Caco-2 (cell line): Measurements from ENCODE around the gene CILP2. TPM values are rescaled to one million over a fixed set of nuclear protein-coding genes. Genes with fewer than 3 reads are reported as not detected.

ENCODE experiments used
- BruUV-seq: library from RNA; stranded (reverse); fragments of 400-500 nt; replicated peaks from 2 replicates; lab custom pipeline; 2021; lab: Mats Ljungman, UMichigan
- CTCF ChIA-PET: fragments of 300-600 bp; sonication (Branson Sonifier 250); formaldehyde crosslinking; loops from one replicate; lab custom pipeline; 2022; ENCODE audit warnings: antibody characterized with exemption; lab: Charles Lee
- POLR2A ChIA-PET: fragments of 300-600 bp; sonication (Branson Sonifier 250); formaldehyde crosslinking; loops from one replicate; lab custom pipeline; 2022; ENCODE audit warnings: antibody characterized with exemption; lab: Charles Lee
- DNase-seq, 2 experiments: peaks; one replicate each; pipeline versions ENCODE4 v3.0.0 to v3.0.0-alpha.2; 2020 to 2022
- H3K27me3 ChIP-seq: replicated peaks from 2 replicates; pipeline ENCODE4 v1.6.0; 2011; ENCODE audit warnings: low read length; ENCODE audit not compliant: control insufficient read depth, insufficient read depth
- H3K36me3 ChIP-seq: 2 replicates; pipeline ENCODE4 v1.5.1; 2011; ENCODE audit warnings: low read length; ENCODE audit not compliant: control insufficient read depth, insufficient read depth
- H3K4me1 ChIP-seq: fragments of 250-450 bp; sonication (Bioruptor Pico); 2 replicates; pipeline ENCODE4 v1.5.1; 2020; ENCODE audit warnings: mild to moderate bottlenecking
- H3K4me3 ChIP-seq: 2 replicates; pipeline ENCODE4 v1.5.1; 2011; ENCODE audit warnings: low read depth, mild to moderate bottlenecking, control low read depth, low read length
- H3K9me3 ChIP-seq: fragments of 250-450 bp; sonication (Bioruptor Pico); 2 replicates; pipeline ENCODE4 v1.5.1; 2020; ENCODE audit warnings: mild to moderate bottlenecking, moderate library complexity
- H3K27ac Mint-ChIP-seq: one replicate; pipeline ENCODE4 v1.8.0; 2022; ENCODE audit warnings: mixed read lengths; ENCODE audit not compliant: unreplicated experiment
- H3K27me3 Mint-ChIP-seq: one replicate; pipeline ENCODE4 v1.8.0; 2022; ENCODE audit warnings: mixed read lengths; ENCODE audit not compliant: insufficient read depth, unreplicated experiment
- H3K36me3 Mint-ChIP-seq: one replicate; pipeline ENCODE4 v1.8.0; 2022; ENCODE audit warnings: mild to moderate bottlenecking, mixed read lengths; ENCODE audit not compliant: insufficient read depth, unreplicated experiment
- H3K4me1 Mint-ChIP-seq: one replicate; pipeline ENCODE4 v1.8.0; 2022; ENCODE audit warnings: low read depth, mixed read lengths; ENCODE audit not compliant: unreplicated experiment
- H3K4me3 Mint-ChIP-seq: one replicate; pipeline ENCODE4 v1.8.0; 2022; ENCODE audit warnings: mild to moderate bottlenecking, moderate library complexity, mixed read lengths; ENCODE audit not compliant: unreplicated experiment
- H3K9me3 Mint-ChIP-seq: one replicate; pipeline ENCODE4 v1.8.0; 2022; ENCODE audit warnings: mixed read lengths; ENCODE audit not compliant: unreplicated experiment
- intact Hi-C: fragments of 100-400 bp; cut with micrococcal nuclease; formaldehyde crosslinking; loops from one replicate; pipeline ENCODE4 v1.10.0; 2022; ENCODE audit not compliant: unreplicated experiment
- total RNA-seq: library from RNA; stranded (reverse); gene quantifications from 2 replicates; pipeline ENCODE4 v1.2.3, GENCODE V29; 2022
- TF ChIP-seq, protein P1 (sequence below), 2 experiments: fragments of 200-600 bp in 1 of 2; IDR thresholded peaks; 1 replicate in 1 of 2; 2 replicates in 1 of 2; pipeline versions ENCODE4 v1.5.1 to v1.8.0; 2011 to 2022; ENCODE audit warnings: antibody characterized with exemption in 1 of 2, control low read depth in 1 of 2, inconsistent platforms in 1 of 2, low read depth in 1 of 2, low read length in 1 of 2, mild to moderate bottlenecking in 1 of 2, moderate library complexity in 1 of 2; ENCODE audit not compliant: insufficient read depth in 1 of 2, severe bottlenecking in 1 of 2, unreplicated experiment in 1 of 2

Gene CILP2
- total RNA-seq, 1 experiment from 2014 or later, result 1.3 TPM

GRCh38 chr19:19493841-19494546 lies 44.1 kb upstream of the CILP2 start:
- Histone ChIP-seq H3K4me3 (no peak overlapping the region), H3K4me1 (peaks cover 11% of the 10 kb centered on the region), H3K36me3 (peaks cover 4% of the 10 kb centered on the region), H3K9me3 (no peaks in the 10 kb centered on the region), H3K27me3 (no peaks in the 10 kb centered on the region)
- Mint-ChIP-seq H3K27ac (no peak overlapping the region), H3K4me1 (peaks cover 6% of the 10 kb centered on the region), H3K4me3 (no peak overlapping the region), H3K36me3 (peaks cover 87% of the 10 kb centered on the region), H3K9me3 (no peaks in the 10 kb centered on the region), H3K27me3 (no peaks in the 10 kb centered on the region)
- TF ChIP-seq, protein P1, sequence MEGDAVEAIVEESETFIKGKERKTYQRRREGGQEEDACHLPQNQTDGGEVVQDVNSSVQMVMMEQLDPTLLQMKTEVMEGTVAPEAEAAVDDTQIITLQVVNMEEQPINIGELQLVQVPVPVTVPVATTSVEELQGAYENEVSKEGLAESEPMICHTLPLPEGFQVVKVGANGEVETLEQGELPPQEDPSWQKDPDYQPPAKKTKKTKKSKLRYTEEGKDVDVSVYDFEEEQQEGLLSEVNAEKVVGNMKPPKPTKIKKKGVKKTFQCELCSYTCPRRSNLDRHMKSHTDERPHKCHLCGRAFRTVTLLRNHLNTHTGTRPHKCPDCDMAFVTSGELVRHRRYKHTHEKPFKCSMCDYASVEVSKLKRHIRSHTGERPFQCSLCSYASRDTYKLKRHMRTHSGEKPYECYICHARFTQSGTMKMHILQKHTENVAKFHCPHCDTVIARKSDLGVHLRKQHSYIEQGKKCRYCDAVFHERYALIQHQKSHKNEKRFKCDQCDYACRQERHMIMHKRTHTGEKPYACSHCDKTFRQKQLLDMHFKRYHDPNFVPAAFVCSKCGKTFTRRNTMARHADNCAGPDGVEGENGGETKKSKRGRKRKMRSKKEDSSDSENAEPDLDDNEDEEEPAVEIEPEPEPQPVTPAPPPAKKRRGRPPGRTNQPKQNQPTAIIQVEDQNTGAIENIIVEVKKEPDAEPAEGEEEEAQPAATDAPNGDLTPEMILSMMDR (IDR thresholded peaks at IDR 0.05; ENCODE audit: insufficient read depth in 1 of 2, low read depth in 1 of 2, low read length in 1 of 2, severe bottlenecking in 1 of 2, unreplicated experiment in 1 of 2), result no peak
- intact Hi-C loops, result no loop called here
- POLR2A ChIA-PET, result no interaction called here
- DNase-seq, result no peak
- CTCF ChIA-PET, result no interaction called here
- no TSS peak for BruUV-seq

GRCh38 chr19:19495614-19496603 lies 42.2 kb upstream of the CILP2 start:
- no TSS peak for BruUV-seq
- H3K27me3 Mint-ChIP-seq, result no peaks in the 10 kb centered on the region
- POLR2A ChIA-PET, result no interaction called here
- H3K4me1 ChIP-seq, result no peaks in the 10 kb centered on the region
- CTCF ChIA-PET, result no interaction called here
- H3K36me3 ChIP-seq, result peaks cover 4% of the 10 kb centered on the region
- no peak for DNase-seq
- H3K4me3 Mint-ChIP-seq, result no peak overlapping the region
- no peaks in the 10 kb centered on the region for H3K4me1 Mint-ChIP-seq
- no peaks in the 10 kb centered on the region for H3K9me3 Mint-ChIP-seq
- no peaks in the 10 kb centered on the region for H3K27me3 ChIP-seq
- H3K36me3 Mint-ChIP-seq, result peaks cover 88% of the 10 kb centered on the region
- no peaks in the 10 kb centered on the region for H3K9me3 ChIP-seq
- TF ChIP-seq, protein P1 (IDR thresholded peaks at IDR 0.05; ENCODE audit: insufficient read depth in 1 of 2, low read depth in 1 of 2, low read length in 1 of 2, severe bottlenecking in 1 of 2, unreplicated experiment in 1 of 2), result no peak
- H3K27ac Mint-ChIP-seq, result no peak overlapping the region
- H3K4me3 ChIP-seq, result no peak overlapping the region
- intact Hi-C loops, result no loop called here

GRCh38 chr19:19498255-19498991 lies 39.6 kb upstream of the CILP2 start:
- Histone ChIP-seq H3K27me3 (no peaks in the 10 kb centered on the region), H3K4me1 (no peaks in the 10 kb centered on the region), H3K9me3 (no peaks in the 10 kb centered on the region), H3K36me3 (peaks cover 4% of the 10 kb centered on the region), H3K4me3 (no peak overlapping the region)
- POLR2A ChIA-PET, result no interaction called here
- H3K4me1 Mint-ChIP-seq, result no peaks in the 10 kb centered on the region
- no peak for DNase-seq
- intact Hi-C loops, result no loop called here
- no peak overlapping the region for H3K4me3 Mint-ChIP-seq
- H3K27me3 Mint-ChIP-seq, result no peaks in the 10 kb centered on the region
- H3K27ac Mint-ChIP-seq, result no peak overlapping the region
- TF ChIP-seq, protein P1 (IDR thresholded peaks at IDR 0.05; ENCODE audit: insufficient read depth in 1 of 2, low read depth in 1 of 2, low read length in 1 of 2, severe bottlenecking in 1 of 2, unreplicated experiment in 1 of 2), result no peak
- no TSS peak for BruUV-seq
- peaks cover 87% of the 10 kb centered on the region for H3K36me3 Mint-ChIP-seq
- H3K9me3 Mint-ChIP-seq, result no peaks in the 10 kb centered on the region
- CTCF ChIA-PET, result no interaction called here
